Measurements from ENCODE around the gene MAP2K5. TPM values are rescaled to one million over a fixed set of nuclear protein-coding genes. Genes with fewer than 3 reads are reported as not detected.

Gene MAP2K5
- total and polyA plus RNA-seq, 10 of the 15 experiments (the other 5 are each of a cell fraction or from before 2014, with no cell fraction given): 1.3 to 19.4 (median 9.6) TPM

GRCh38 chr15:67805666-67806516, 263.4 kb downstream of the MAP2K5 start:
- ChIA-PET RAD21 (ENCODE audit: unreplicated experiment) (no interaction called here), SMC1A (ENCODE audit: uncharacterized antibody, unreplicated experiment) (no interaction called here), POLR2A (no interaction called here), CTCF (no interaction called here)
- Histone ChIP-seq H3K27me3 (replicated peaks in 1 of 2; ENCODE audit: control insufficient read depth in 2 of 2, insufficient read depth in 2 of 2, low read length in 1 of 2) (no peaks in the 10 kb centered on the region), H3K9me3 (replicated peaks; ENCODE audit: control insufficient read depth, insufficient read depth, low read length) (no peaks in the 10 kb centered on the region), H3K79me2 (ENCODE audit: control insufficient read depth, insufficient read depth, low read length) (no peaks in the 10 kb centered on the region), H4K20me1 (ENCODE audit: control insufficient read depth, insufficient read depth) (no peaks in the 10 kb centered on the region; the same call in 1 of the 2 replicates), H3K4me1 (ENCODE audit: control insufficient read depth, insufficient read depth, low read length) (peaks cover 5% of the 10 kb centered on the region), H3K4me2 (ENCODE audit: control insufficient read depth, insufficient read depth) (no peak overlapping the region), H3K27ac (ENCODE audit: control insufficient read depth, insufficient read depth) (no peak overlapping the region), H2AFZ (ENCODE audit: control insufficient read depth, low read depth, low read length) (no peak overlapping the region), H3K4me3 (no peak overlapping the region), H3K36me3 (ENCODE audit: control insufficient read depth in 2 of 2, insufficient read depth in 2 of 2, low read length in 1 of 2) (no peaks in the 10 kb centered on the region; a peak in 2 of 4 replicates), H3K9ac (ENCODE audit: control insufficient read depth, insufficient read depth, low read length) (0 out of 2 replicates have a peak overlapping the region, but pooled peaks have one; percentile 34)
- in situ Hi-C loops (cut with MboI): no loop called here
- WGBS (ENCODE audit: insufficient coverage, insufficient replicate concordance, low lambda C conversion rate, missing lambda C conversion rate): 70% methylated on average over 16 of the region's 16 CpGs
- no TSS peak for BruUV-seq (replicated peaks)
- DNase-seq (ENCODE audit: low read depth, low spot score) (no peak), ATAC-seq (no peak), FAIRE-seq (no peak)
- intact Hi-C loops (cut with micrococcal nuclease; ENCODE audit: unreplicated experiment): no loop called here
- no peak for TF ChIP-seq PAX8 (IDR thresholded peaks at IDR 0.05)
- no peak for TF ChIP-seq SUPT20H (IDR thresholded peaks at IDR 0.05; ENCODE audit: borderline replicate concordance, control insufficient read depth, low read depth, low read length)
- no peak for TF ChIP-seq NRF1 (conservative IDR thresholded peaks at IDR 0.05; ENCODE audit: low read depth, low read length)
- TF ChIP-seq PBX3 (IDR thresholded peaks at IDR 0.05; ENCODE audit: insufficient replicate concordance, low read depth, low read length): no peak
- TF ChIP-seq ZNF622 (IDR thresholded peaks at IDR 0.05): no peak
- no peak for TF ChIP-seq MEF2B (IDR thresholded peaks at IDR 0.05; ENCODE audit: partially characterized antibody, poor library complexity, severe bottlenecking)
- TF ChIP-seq ZBTB33 (IDR thresholded peaks at IDR 0.05): no peak
- TF ChIP-seq ESRRA (IDR thresholded peaks at IDR 0.05; ENCODE audit: low read length): no peak
- TF ChIP-seq MEF2A (IDR thresholded peaks at IDR 0.05; ENCODE audit: insufficient read depth, low read depth, low read length): no peak
- TF ChIP-seq MYB (IDR thresholded peaks at IDR 0.05; ENCODE audit: borderline replicate concordance, low read depth, low read length): no peak
- no peak for TF ChIP-seq EP300 (IDR thresholded peaks at IDR 0.05; ENCODE audit: borderline replicate concordance in 1 of 2, control insufficient read depth in 1 of 2, low read depth in 2 of 2, low read length in 2 of 2)
- TF ChIP-seq POLR2A (IDR thresholded peaks at IDR 0.05; ENCODE audit: low read depth, low read length): no peak
- TF ChIP-seq, protein P1, sequence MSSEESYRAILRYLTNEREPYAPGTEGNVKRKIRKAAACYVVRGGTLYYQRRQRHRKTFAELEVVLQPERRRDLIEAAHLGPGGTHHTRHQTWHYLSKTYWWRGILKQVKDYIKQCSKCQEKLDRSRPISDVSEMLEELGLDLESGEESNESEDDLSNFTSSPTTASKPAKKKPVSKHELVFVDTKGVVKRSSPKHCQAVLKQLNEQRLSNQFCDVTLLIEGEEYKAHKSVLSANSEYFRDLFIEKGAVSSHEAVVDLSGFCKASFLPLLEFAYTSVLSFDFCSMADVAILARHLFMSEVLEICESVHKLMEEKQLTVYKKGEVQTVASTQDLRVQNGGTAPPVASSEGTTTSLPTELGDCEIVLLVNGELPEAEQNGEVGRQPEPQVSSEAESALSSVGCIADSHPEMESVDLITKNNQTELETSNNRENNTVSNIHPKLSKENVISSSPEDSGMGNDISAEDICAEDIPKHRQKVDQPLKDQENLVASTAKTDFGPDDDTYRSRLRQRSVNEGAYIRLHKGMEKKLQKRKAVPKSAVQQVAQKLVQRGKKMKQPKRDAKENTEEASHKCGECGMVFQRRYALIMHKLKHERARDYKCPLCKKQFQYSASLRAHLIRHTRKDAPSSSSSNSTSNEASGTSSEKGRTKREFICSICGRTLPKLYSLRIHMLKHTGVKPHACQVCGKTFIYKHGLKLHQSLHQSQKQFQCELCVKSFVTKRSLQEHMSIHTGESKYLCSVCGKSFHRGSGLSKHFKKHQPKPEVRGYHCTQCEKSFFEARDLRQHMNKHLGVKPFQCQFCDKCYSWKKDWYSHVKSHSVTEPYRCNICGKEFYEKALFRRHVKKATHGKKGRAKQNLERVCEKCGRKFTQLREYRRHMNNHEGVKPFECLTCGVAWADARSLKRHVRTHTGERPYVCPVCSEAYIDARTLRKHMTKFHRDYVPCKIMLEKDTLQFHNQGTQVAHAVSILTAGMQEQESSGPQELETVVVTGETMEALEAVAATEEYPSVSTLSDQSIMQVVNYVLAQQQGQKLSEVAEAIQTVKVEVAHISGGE (CRISPR knock-in tag; IDR thresholded peaks at IDR 0.05): no peak
- TF ChIP-seq POLR2AphosphoS2 (IDR thresholded peaks at IDR 0.05; ENCODE audit: low read depth, low read length): no peak
- no peak for TF ChIP-seq CEBPB (IDR thresholded peaks at IDR 0.05; ENCODE audit: borderline replicate concordance in 1 of 2, low read depth in 2 of 2, low read length in 2 of 2)

All from GM12878 (cell line).